ENCODE data around the gene CCNE1.

DNA sequence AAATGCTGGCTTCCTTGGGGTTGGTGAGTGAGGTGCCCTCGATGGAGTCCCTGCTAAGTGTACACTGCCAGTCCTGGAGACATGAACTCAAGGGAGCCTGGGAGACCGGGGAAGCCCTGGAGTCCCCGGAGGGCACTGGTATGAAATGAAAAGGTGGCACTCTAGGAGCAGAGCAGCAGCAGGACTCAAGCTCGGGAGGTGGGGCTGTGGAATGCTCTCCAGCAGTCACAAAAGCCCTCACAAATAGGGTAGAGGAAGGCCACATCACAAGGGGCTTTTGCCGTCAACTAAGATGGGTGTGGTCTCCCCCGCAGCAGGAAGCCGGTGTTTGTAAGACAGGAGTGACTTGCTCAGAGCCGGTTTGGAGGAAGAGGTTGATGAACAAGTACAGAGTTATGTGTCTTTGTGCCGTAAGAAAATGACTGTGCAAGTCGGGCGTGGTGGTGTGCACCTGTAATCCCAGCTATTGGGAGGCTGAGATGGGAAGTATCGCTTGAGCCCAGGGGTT is 19.3 kb downstream of the CCNE1 start:
- TF ChIP-seq, protein P1, sequence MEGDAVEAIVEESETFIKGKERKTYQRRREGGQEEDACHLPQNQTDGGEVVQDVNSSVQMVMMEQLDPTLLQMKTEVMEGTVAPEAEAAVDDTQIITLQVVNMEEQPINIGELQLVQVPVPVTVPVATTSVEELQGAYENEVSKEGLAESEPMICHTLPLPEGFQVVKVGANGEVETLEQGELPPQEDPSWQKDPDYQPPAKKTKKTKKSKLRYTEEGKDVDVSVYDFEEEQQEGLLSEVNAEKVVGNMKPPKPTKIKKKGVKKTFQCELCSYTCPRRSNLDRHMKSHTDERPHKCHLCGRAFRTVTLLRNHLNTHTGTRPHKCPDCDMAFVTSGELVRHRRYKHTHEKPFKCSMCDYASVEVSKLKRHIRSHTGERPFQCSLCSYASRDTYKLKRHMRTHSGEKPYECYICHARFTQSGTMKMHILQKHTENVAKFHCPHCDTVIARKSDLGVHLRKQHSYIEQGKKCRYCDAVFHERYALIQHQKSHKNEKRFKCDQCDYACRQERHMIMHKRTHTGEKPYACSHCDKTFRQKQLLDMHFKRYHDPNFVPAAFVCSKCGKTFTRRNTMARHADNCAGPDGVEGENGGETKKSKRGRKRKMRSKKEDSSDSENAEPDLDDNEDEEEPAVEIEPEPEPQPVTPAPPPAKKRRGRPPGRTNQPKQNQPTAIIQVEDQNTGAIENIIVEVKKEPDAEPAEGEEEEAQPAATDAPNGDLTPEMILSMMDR (IDR thresholded peaks at IDR 0.05) = no peak
- no peak for TF ChIP-seq SIN3A (IDR thresholded peaks at IDR 0.05; ENCODE audit: borderline replicate concordance, insufficient read depth, low read depth, low read length)
- no peak for TF ChIP-seq TCF7L2 (IDR thresholded peaks at IDR 0.05; ENCODE audit: low read depth, low read length)
